GM19395 (cell line): ENCODE measurements around the gene ADH1A.
"Not testable (repeated sequence)": the region's sequence is repeated elsewhere in the genome, so short reads cannot be mapped to it uniquely, and the experiment has no call there.

ENCODE experiments used
- ATAC-seq: cut with Tn5 transposase; IDR thresholded peaks from one replicate; pipeline ENCODE4 v1.9.1; 2021; ENCODE audit warnings: mild to moderate bottlenecking, moderate library complexity; ENCODE audit not compliant: unreplicated experiment

ADH1A gene

GRCh38 chr4:99290848-99291786 lies at the start of gene ADH1A:
Gene ADH1A, minus strand, starts transcription at chr4:99290985. Its CDS starts 71 bp downstream, at chr4:99290914.
- no peak for ATAC-seq

- no peak for ATAC-seq
Observed at GRCh38 chr4:99339172-99339571, 48.4 kb upstream of the ADH1A start.

GRCh38 chr4:99336553-99336952 lies 45.8 kb upstream of the ADH1A start:
- ATAC-seq, result no peak

- ATAC-seq, result no peak
Observed at GRCh38 chr4:99334880-99335279, 44.1 kb upstream of the ADH1A start.

GRCh38 chr4:99330648-99331047 lies 39.9 kb upstream of the ADH1A start:
- no peak for ATAC-seq

GRCh38 chr4:99329876-99330275 lies 39.1 kb upstream of the ADH1A start:
- no peak for ATAC-seq

- ATAC-seq, result no peak
Observed at GRCh38 chr4:99324979-99325378, 34.2 kb upstream of the ADH1A start.

GRCh38 chr4:99324361-99324760 lies 33.6 kb upstream of the ADH1A start:
- ATAC-seq, result no peak

GRCh38 chr4:99323756-99324155 lies 33.0 kb upstream of the ADH1A start:
- ATAC-seq, result no peak

- ATAC-seq, result no peak
Observed at GRCh38 chr4:99321241-99322191, 30.7 kb upstream of the ADH1A start, which contains the start of gene ADH1B. Gene ADH1B, minus strand, starts transcription at chr4:99321401. Its CDS starts 70 bp downstream, at chr4:99321331.

GRCh38 chr4:99317811-99318210 lies 27.0 kb upstream of the ADH1A start:
- not testable (repeated sequence) for ATAC-seq

- ATAC-seq, result no peak
Observed at GRCh38 chr4:99317354-99317753, 26.6 kb upstream of the ADH1A start.

GRCh38 chr4:99315839-99316238 lies 25.1 kb upstream of the ADH1A start:
- ATAC-seq, result no peak

- no peak for ATAC-seq
Observed at GRCh38 chr4:99314211-99314610, 23.4 kb upstream of the ADH1A start.

- ATAC-seq, result no peak
Observed at GRCh38 chr4:99310389-99310788, 19.6 kb upstream of the ADH1A start.

GRCh38 chr4:99305638-99306400 lies 15.0 kb upstream of the ADH1A start:
- ATAC-seq, result no peak

- ATAC-seq, result no peak
Observed at GRCh38 chr4:99301376-99302164, 10.8 kb upstream of the ADH1A start.

GRCh38 chr4:99300934-99301333 lies 10.1 kb upstream of the ADH1A start:
- ATAC-seq, result no peak

- no peak for ATAC-seq
Observed at GRCh38 chr4:99293357-99293756, 2.6 kb upstream of the ADH1A start.

GRCh38 chr4:99285387-99285786 lies 5.4 kb downstream of the ADH1A start:
- ATAC-seq, result no peak
